ENCODE measurements around the gene FOXP1.

FOXP1 gene

DNA sequence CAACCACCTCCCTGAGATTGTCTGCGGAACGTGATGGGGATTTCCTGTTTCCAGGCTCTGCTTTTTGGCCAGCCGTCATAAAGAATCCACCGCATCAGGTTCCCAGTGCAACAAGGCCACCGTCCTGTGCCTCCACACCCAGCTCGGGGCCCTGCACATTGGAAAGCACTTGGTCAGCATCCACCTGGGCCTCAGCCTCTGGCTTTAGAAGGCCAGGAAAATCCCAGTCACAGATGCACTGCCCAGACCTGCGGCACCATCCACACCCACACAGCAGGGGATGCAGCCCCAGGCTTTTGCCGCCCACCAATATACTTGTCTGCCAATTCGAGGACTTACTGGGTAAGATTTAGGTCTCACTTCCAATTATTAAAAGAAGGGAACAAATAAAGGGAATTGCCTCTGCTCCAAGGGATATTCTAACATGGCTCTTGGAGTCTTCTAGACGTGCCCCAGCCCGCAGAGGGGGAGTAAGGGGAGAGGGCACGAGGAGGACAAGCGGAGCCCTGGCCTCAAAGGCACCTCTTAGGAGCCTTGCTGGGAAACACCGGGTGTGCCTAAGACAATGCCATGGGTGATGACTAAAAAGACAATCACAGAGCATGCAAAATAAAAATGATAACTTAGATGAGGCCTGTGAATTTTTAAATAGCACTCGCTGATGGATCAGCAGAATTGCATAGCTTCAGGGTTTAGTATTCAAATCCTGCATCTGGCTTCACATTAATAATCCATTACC, 169.2 kb downstream of the FOXP1 start:
- H3K27ac ChIP-seq (ENCODE audit: low read depth, low read length): no peak overlapping the region
- no peaks in the 10 kb centered on the region for H3K79me2 ChIP-seq (ENCODE audit: control insufficient read depth, insufficient read depth, low read length, unreplicated experiment)
- no peaks in the 10 kb centered on the region for H3K4me1 ChIP-seq (ENCODE audit: control insufficient read depth, insufficient read depth, low read length, unreplicated experiment)
- H3K36me3 ChIP-seq (ENCODE audit: insufficient read depth, low read length): no peaks in the 10 kb centered on the region
- H2AFZ ChIP-seq (ENCODE audit: low read length, unreplicated experiment): no peak overlapping the region
- no peak overlapping the region for H3K4me3 ChIP-seq (ENCODE audit: low read depth, low read length)
- H3K27me3 ChIP-seq (ENCODE audit: insufficient read depth, low read length): no peaks in the 10 kb centered on the region

- Histone ChIP-seq H3K79me2 (ENCODE audit: control insufficient read depth, insufficient read depth, low read length, unreplicated experiment) (no peaks in the 10 kb centered on the region), H3K36me3 (ENCODE audit: insufficient read depth, low read length) (no peaks in the 10 kb centered on the region), H3K4me3 (ENCODE audit: low read depth, low read length) (no peak overlapping the region), H3K27me3 (ENCODE audit: insufficient read depth, low read length) (no peaks in the 10 kb centered on the region), H3K27ac (ENCODE audit: low read depth, low read length) (no peak overlapping the region), H2AFZ (ENCODE audit: low read length, unreplicated experiment) (no peak overlapping the region), H3K4me1 (ENCODE audit: control insufficient read depth, insufficient read depth, low read length, unreplicated experiment) (no peaks in the 10 kb centered on the region)
These were observed 170.0 kb downstream of the FOXP1 start for GRCh38 chr3:71413572-71413971.

DNA sequence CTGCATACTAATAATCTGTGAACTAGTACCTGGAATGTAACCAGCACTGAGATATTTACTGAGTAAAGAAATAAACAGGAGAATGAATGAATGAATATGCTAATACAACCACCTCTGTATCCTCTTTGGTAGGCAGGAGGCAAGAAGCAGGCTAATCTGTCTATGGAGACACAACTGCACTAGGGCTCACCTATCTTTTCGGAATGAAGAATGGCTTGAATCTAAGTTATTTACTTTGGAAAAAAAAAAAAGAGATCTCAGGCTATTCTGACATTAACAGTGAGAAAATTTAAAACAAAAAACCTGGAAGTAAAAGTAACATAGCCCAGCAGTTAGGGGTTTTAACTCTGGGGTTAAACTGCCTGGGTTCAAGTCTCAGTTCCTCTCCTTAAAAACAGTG, 174.2 kb downstream of the FOXP1 start:
- Histone ChIP-seq H3K79me2 (ENCODE audit: control insufficient read depth, insufficient read depth, low read length, unreplicated experiment) (no peaks in the 10 kb centered on the region), H3K4me1 (ENCODE audit: control insufficient read depth, insufficient read depth, low read length, unreplicated experiment) (no peaks in the 10 kb centered on the region), H3K36me3 (ENCODE audit: insufficient read depth, low read length) (no peaks in the 10 kb centered on the region), H3K27me3 (ENCODE audit: insufficient read depth, low read length) (no peaks in the 10 kb centered on the region), H3K4me3 (ENCODE audit: low read depth, low read length) (no peak overlapping the region), H2AFZ (ENCODE audit: low read length, unreplicated experiment) (no peak overlapping the region), H3K27ac (ENCODE audit: low read depth, low read length) (no peak overlapping the region)

DNA sequence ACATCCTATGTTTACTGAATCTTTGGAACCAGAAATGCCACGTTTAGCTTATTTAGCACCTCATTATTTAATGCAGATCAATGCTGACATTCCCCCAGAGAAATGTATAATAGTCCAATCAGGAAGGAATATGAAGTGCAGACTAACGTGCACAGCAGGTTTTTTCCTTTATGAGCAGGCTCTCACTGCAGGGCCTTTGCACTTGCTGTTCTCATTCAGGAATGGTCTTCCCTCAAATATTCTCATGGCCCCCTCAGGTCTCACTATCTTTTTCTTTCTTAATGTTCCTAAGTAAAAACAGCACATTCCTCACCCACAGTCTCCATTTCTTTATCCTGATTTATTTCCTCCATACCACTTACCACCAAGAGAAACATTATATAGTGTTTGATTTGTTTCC, 174.6 kb downstream of the FOXP1 start:
- Histone ChIP-seq H3K27ac (ENCODE audit: low read depth, low read length) (no peak overlapping the region), H3K4me3 (ENCODE audit: low read depth, low read length) (no peak overlapping the region), H3K36me3 (ENCODE audit: insufficient read depth, low read length) (no peaks in the 10 kb centered on the region), H2AFZ (ENCODE audit: low read length, unreplicated experiment) (no peak overlapping the region), H3K79me2 (ENCODE audit: control insufficient read depth, insufficient read depth, low read length, unreplicated experiment) (no peaks in the 10 kb centered on the region), H3K27me3 (ENCODE audit: insufficient read depth, low read length) (no peaks in the 10 kb centered on the region), H3K4me1 (ENCODE audit: control insufficient read depth, insufficient read depth, low read length, unreplicated experiment) (no peaks in the 10 kb centered on the region)

DNA sequence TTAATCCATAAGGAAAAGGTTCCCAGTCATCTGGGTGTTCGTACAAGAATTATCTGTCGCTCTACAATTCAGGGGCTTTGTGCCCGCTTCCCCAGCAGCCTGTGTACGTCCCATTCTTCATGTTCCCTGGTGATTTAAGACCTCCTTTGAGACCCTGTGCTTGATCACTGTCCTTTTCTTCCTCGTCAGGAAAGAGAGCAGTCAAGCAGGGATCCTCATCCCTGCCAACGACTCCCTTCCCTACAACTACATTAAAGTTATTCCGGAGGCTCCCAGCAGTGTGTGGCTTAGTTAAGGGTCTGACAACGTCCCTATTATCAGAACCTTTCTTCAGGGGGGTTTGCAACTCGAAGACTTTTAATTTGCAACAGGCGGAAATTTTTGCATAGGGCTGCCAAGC, 175.7 kb downstream of the FOXP1 start:
- Histone ChIP-seq H3K27ac (ENCODE audit: low read depth, low read length) (no peak overlapping the region), H3K36me3 (ENCODE audit: insufficient read depth, low read length) (no peaks in the 10 kb centered on the region), H3K4me3 (ENCODE audit: low read depth, low read length) (no peak overlapping the region), H2AFZ (ENCODE audit: low read length, unreplicated experiment) (no peak overlapping the region), H3K4me1 (ENCODE audit: control insufficient read depth, insufficient read depth, low read length, unreplicated experiment) (no peaks in the 10 kb centered on the region), H3K27me3 (ENCODE audit: insufficient read depth, low read length) (no peaks in the 10 kb centered on the region), H3K79me2 (ENCODE audit: control insufficient read depth, insufficient read depth, low read length, unreplicated experiment) (no peaks in the 10 kb centered on the region)

- no peaks in the 10 kb centered on the region for H3K4me1 ChIP-seq (ENCODE audit: control insufficient read depth, insufficient read depth, low read length, unreplicated experiment)
These were observed 176.3 kb downstream of the FOXP1 start for GRCh38 chr3:71406972-71407810.

GRCh38 chr3:71402911-71403310, 180.6 kb downstream of the FOXP1 start:
- no peaks in the 10 kb centered on the region for H3K27me3 ChIP-seq (ENCODE audit: insufficient read depth, low read length)
- no peak overlapping the region for H3K27ac ChIP-seq (ENCODE audit: low read depth, low read length)
- H2AFZ ChIP-seq (ENCODE audit: low read length, unreplicated experiment): no peak overlapping the region
- no peaks in the 10 kb centered on the region for H3K36me3 ChIP-seq (ENCODE audit: insufficient read depth, low read length)
- no peaks in the 10 kb centered on the region for H3K79me2 ChIP-seq (ENCODE audit: control insufficient read depth, insufficient read depth, low read length, unreplicated experiment)
- H3K4me1 ChIP-seq (ENCODE audit: control insufficient read depth, insufficient read depth, low read length, unreplicated experiment): no peaks in the 10 kb centered on the region
- no peak overlapping the region for H3K4me3 ChIP-seq (ENCODE audit: low read depth, low read length)

More at GRCh38 chr3:71406972-71407810, 176.3 kb downstream of the FOXP1 start:
- Histone ChIP-seq H3K27ac (ENCODE audit: low read depth, low read length) (no peak overlapping the region), H3K4me3 (ENCODE audit: low read depth, low read length) (no peak overlapping the region), H3K36me3 (ENCODE audit: insufficient read depth, low read length) (no peaks in the 10 kb centered on the region), H3K79me2 (ENCODE audit: control insufficient read depth, insufficient read depth, low read length, unreplicated experiment) (no peaks in the 10 kb centered on the region), H2AFZ (ENCODE audit: low read length, unreplicated experiment) (no peak overlapping the region), H3K27me3 (ENCODE audit: insufficient read depth, low read length) (no peaks in the 10 kb centered on the region)

DNA sequence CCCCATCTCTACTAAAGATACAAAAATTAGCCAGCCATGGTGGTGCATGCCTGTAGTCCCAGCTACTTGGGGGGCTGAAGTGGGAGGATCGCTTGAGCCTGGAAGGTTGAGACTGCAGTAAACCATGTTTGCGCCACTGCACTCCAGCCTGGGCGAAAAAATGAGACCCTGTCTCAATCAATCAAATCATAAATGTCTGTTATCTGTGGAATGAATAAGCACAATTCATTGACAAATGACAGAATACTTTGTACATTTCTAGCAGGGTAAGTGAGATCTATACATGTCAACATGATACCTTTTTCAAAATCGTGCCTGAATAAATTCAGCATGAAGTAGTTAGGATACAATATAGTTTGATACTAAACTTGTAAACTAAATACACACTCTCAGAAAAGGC, 181.2 kb downstream of the FOXP1 start:
- H3K4me1 ChIP-seq (ENCODE audit: control insufficient read depth, insufficient read depth, low read length, unreplicated experiment): peaks cover 3% of the 10 kb centered on the region
- H3K79me2 ChIP-seq (ENCODE audit: control insufficient read depth, insufficient read depth, low read length, unreplicated experiment): no peaks in the 10 kb centered on the region

DNA sequence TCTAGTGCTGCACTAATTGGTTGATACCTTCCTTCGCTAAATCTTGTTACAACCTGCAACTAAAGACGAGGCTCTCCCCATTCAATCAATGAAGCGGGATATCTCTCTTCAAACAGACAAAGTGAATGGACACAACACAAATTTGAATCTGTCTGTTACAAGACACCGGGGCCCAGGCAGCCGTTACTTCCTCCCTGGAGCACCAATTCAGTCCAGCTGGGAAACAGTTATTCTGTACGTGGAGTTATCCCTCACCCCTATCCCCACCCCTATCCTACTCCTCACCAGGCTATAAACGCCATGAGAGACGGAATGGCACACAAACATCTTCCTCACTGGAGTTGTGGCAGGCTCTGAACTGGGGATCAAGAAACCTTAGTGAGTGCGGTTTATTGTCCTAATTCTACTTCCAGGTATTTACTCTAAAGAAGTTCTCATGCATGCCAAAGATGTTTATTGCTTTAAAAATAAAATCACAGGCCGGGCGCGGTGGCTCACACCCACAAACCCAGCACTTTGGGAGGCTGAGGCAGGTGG, 181.8 kb downstream of the FOXP1 start:
- no peak overlapping the region for H2AFZ ChIP-seq (ENCODE audit: low read length, unreplicated experiment)
- H3K4me3 ChIP-seq (ENCODE audit: low read depth, low read length): no peak overlapping the region
- H3K4me1 ChIP-seq (ENCODE audit: control insufficient read depth, insufficient read depth, low read length, unreplicated experiment): peaks cover 6% of the 10 kb centered on the region
- no peaks in the 10 kb centered on the region for H3K36me3 ChIP-seq (ENCODE audit: insufficient read depth, low read length)
- no peaks in the 10 kb centered on the region for H3K27me3 ChIP-seq (ENCODE audit: insufficient read depth, low read length)
- H3K27ac ChIP-seq (ENCODE audit: low read depth, low read length): no peak overlapping the region
- H3K79me2 ChIP-seq (ENCODE audit: control insufficient read depth, insufficient read depth, low read length, unreplicated experiment): no peaks in the 10 kb centered on the region

More for the DNA sequence above, 181.2 kb downstream of the FOXP1 start:
- Histone ChIP-seq H3K4me3 (ENCODE audit: low read depth, low read length) (no peak overlapping the region), H3K27me3 (ENCODE audit: insufficient read depth, low read length) (no peaks in the 10 kb centered on the region), H3K27ac (ENCODE audit: low read depth, low read length) (no peak overlapping the region), H3K36me3 (ENCODE audit: insufficient read depth, low read length) (no peaks in the 10 kb centered on the region), H2AFZ (ENCODE audit: low read length, unreplicated experiment) (no peak overlapping the region)

GRCh38 chr3:71400986-71401451, 182.5 kb downstream of the FOXP1 start:
- Histone ChIP-seq H2AFZ (ENCODE audit: low read length, unreplicated experiment) (no peak overlapping the region), H3K4me3 (ENCODE audit: low read depth, low read length) (no peak overlapping the region), H3K27me3 (ENCODE audit: insufficient read depth, low read length) (no peaks in the 10 kb centered on the region), H3K27ac (ENCODE audit: low read depth, low read length) (no peak overlapping the region), H3K36me3 (ENCODE audit: insufficient read depth, low read length) (no peaks in the 10 kb centered on the region), H3K4me1 (ENCODE audit: control insufficient read depth, insufficient read depth, low read length, unreplicated experiment) (peaks cover 12% of the 10 kb centered on the region), H3K79me2 (ENCODE audit: control insufficient read depth, insufficient read depth, low read length, unreplicated experiment) (no peaks in the 10 kb centered on the region)
